GM19468 (cell line): Measurements from ENCODE around the gene BAZ1B.
"Not testable (repeated sequence)": the region's sequence is repeated elsewhere in the genome, so short reads cannot be mapped to it uniquely, and the experiment has no call there.

ENCODE experiments used
- ATAC-seq: cut with Tn5 transposase; IDR thresholded peaks from one replicate; pipeline ENCODE4 v1.9.1; 2021; ENCODE audit warnings: mild to moderate bottlenecking, moderate library complexity, moderate number of reproducible peaks; ENCODE audit not compliant: unreplicated experiment; ENCODE audit errors: extremely low read depth

The BAZ1B gene

GRCh38 chr7:73504920-73505319 lies 17.2 kb downstream of the BAZ1B start:
- no peak for ATAC-seq

GRCh38 chr7:73504017-73504416 lies 18.1 kb downstream of the BAZ1B start:
- ATAC-seq: no peak

GRCh38 chr7:73503229-73503628 lies 18.9 kb downstream of the BAZ1B start:
- no peak for ATAC-seq

GRCh38 chr7:73496626-73497025 lies 25.5 kb downstream of the BAZ1B start:
- ATAC-seq: no peak

GRCh38 chr7:73495507-73495906 lies 26.6 kb downstream of the BAZ1B start:
- ATAC-seq: not testable (repeated sequence)

GRCh38 chr7:73489976-73490375 lies 32.1 kb downstream of the BAZ1B start:
- ATAC-seq: no peak

- ATAC-seq: no peak
These were observed 34.6 kb downstream of the BAZ1B start for GRCh38 chr7:73487486-73487885.

GRCh38 chr7:73483171-73483570 lies 38.9 kb downstream of the BAZ1B start:
- ATAC-seq: no peak

- no peak for ATAC-seq
These were observed 39.3 kb downstream of the BAZ1B start for GRCh38 chr7:73482746-73483145.

- not testable (repeated sequence) for ATAC-seq
These were observed 40.6 kb downstream of the BAZ1B start for GRCh38 chr7:73481521-73481920.

GRCh38 chr7:73478549-73478948 lies 43.5 kb downstream of the BAZ1B start:
- ATAC-seq: no peak

GRCh38 chr7:73477376-73477775 lies 44.7 kb downstream of the BAZ1B start:
- no peak for ATAC-seq

GRCh38 chr7:73470208-73470607 lies 51.9 kb downstream of the BAZ1B start:
- ATAC-seq: no peak

GRCh38 chr7:73467046-73467445 lies 55.0 kb downstream of the BAZ1B start:
- ATAC-seq: not testable (repeated sequence)

- ATAC-seq: no peak
These were observed 56.0 kb downstream of the BAZ1B start for GRCh38 chr7:73466112-73466511.

- no peak for ATAC-seq
These were observed 58.1 kb downstream of the BAZ1B start for GRCh38 chr7:73463966-73464365.

GRCh38 chr7:73463260-73463659 lies 58.8 kb downstream of the BAZ1B start:
- no peak for ATAC-seq

GRCh38 chr7:73461782-73462285 lies 60.3 kb downstream of the BAZ1B start:
- no peak for ATAC-seq

GRCh38 chr7:73454424-73454823 lies 67.7 kb downstream of the BAZ1B start:
- ATAC-seq: no peak

- ATAC-seq: no peak
These were observed 69.0 kb downstream of the BAZ1B start for GRCh38 chr7:73452999-73453635.

GRCh38 chr7:73451780-73452398 lies 70.2 kb downstream of the BAZ1B start:
- no peak for ATAC-seq

GRCh38 chr7:73449422-73449821 lies 72.7 kb downstream of the BAZ1B start:
- no peak for ATAC-seq
